Naive thymus-derived CD4-positive, alpha-beta T cell (primary cell): Measurements from ENCODE around the gene MAP1LC3B. TPM values are rescaled to one million over a fixed set of nuclear protein-coding genes. Genes with fewer than 3 reads are reported as not detected.

Experiments used
- ATAC-seq: fragments of 150-1000 bp; cut with Tn5 transposase; 2 replicates; pipeline ENCODE4 v1.10.0; 2021; ENCODE audit warnings: mild to moderate bottlenecking, moderate library complexity
- CTCF ChIA-PET: fragments of 350-600 bp; sonication (Branson Sonifier 250); formaldehyde crosslinking; loops from one replicate; lab custom pipeline; 2021; ENCODE audit warnings: antibody characterized with exemption; lab: Charles Lee
- POLR2A ChIA-PET: fragments of 350-600 bp; sonication (Branson Sonifier 250); formaldehyde crosslinking; loops from one replicate; lab custom pipeline; 2021; ENCODE audit warnings: antibody characterized with exemption, inconsistent platforms; lab: Charles Lee
- DNase-seq, 9 donors: peaks; one replicate each; pipeline versions ENCODE4 v3.0.0 to v3.0.0-alpha.2; 2020 to 2022; ENCODE audit warnings: mixed read lengths in 1 of 9
- H3K27ac ChIP-seq: one replicate; pipeline ENCODE4 v1.7.0; 2013; ENCODE audit warnings: mild to moderate bottlenecking, low read depth, low read length, moderate library complexity
- H3K27me3 ChIP-seq, 2 donors: one replicate each; pipeline ENCODE4 v1.7.0; 2013; ENCODE audit warnings: low read length in 2 of 2, mild to moderate bottlenecking in 2 of 2, moderate library complexity in 2 of 2; ENCODE audit not compliant: control insufficient read depth in 2 of 2, insufficient read depth in 2 of 2
- H3K36me3 ChIP-seq, 3 experiments: 1 replicate in 2 of 3; 2 replicates in 1 of 3; pipeline ENCODE4 v1.7.0; 2013; ENCODE audit warnings: low read length in 3 of 3, mild to moderate bottlenecking in 3 of 3, moderate library complexity in 1 of 3; ENCODE audit not compliant: insufficient read depth in 3 of 3, control insufficient read depth in 2 of 3
- H3K4me1 ChIP-seq, 2 donors: one replicate each; pipeline ENCODE4 v1.7.0; 2013; ENCODE audit warnings: low read length in 2 of 2, mild to moderate bottlenecking in 2 of 2, moderate library complexity in 1 of 2; ENCODE audit not compliant: control insufficient read depth in 2 of 2, insufficient read depth in 2 of 2
- H3K4me3 ChIP-seq: 2 replicates; pipeline ENCODE4 v1.7.0; 2013; ENCODE audit warnings: mild to moderate bottlenecking, low read length
- H3K9me3 ChIP-seq, 3 experiments: 1 replicate in 2 of 3; 2 replicates in 1 of 3; pipeline ENCODE4 v1.7.0; 2013; ENCODE audit warnings: low read length in 3 of 3; ENCODE audit not compliant: control insufficient read depth in 2 of 3
- H3K27ac Mint-ChIP-seq, 9 donors: one replicate each; pipeline ENCODE4 v1.8.0; 2020 to 2022; ENCODE audit warnings: mixed read lengths in 9 of 9, mild to moderate bottlenecking in 8 of 9, moderate library complexity in 5 of 9, inconsistent platforms in 2 of 9
- H3K27me3 Mint-ChIP-seq, 5 donors: one replicate each; pipeline ENCODE4 v1.8.0; 2021 to 2022; ENCODE audit warnings: mixed read lengths in 5 of 5, mild to moderate bottlenecking in 1 of 5
- H3K36me3 Mint-ChIP-seq, 5 donors: one replicate each; pipeline ENCODE4 v1.8.0; 2020 to 2022; ENCODE audit warnings: mixed read lengths in 5 of 5, mild to moderate bottlenecking in 3 of 5, inconsistent platforms in 1 of 5
- H3K4me1 Mint-ChIP-seq, 7 donors: one replicate each; pipeline ENCODE4 v1.8.0; 2020 to 2022; ENCODE audit warnings: mixed read lengths in 7 of 7, mild to moderate bottlenecking in 3 of 7, inconsistent platforms in 1 of 7
- H3K4me3 Mint-ChIP-seq, 10 donors: one replicate each; pipeline ENCODE4 v1.8.0; 2020 to 2022; ENCODE audit warnings: mild to moderate bottlenecking in 10 of 10, mixed read lengths in 10 of 10, moderate library complexity in 6 of 10, inconsistent platforms in 2 of 10
- H3K9me3 Mint-ChIP-seq, 11 donors: one replicate each; pipeline ENCODE4 v1.8.0; 2020 to 2022; ENCODE audit warnings: mixed read lengths in 11 of 11, mild to moderate bottlenecking in 4 of 11, inconsistent platforms in 1 of 11, moderate library complexity in 1 of 11
- intact Hi-C, 2 donors: fragments of 100-400 bp; cut with micrococcal nuclease; formaldehyde crosslinking; loops; one replicate each; pipeline ENCODE4 v1.15.1; 2023
- polyA plus RNA-seq, 2 donors: library from polyadenylated mRNA; unstranded; fragments of 300-500 nt; fragmentation: Illumina TruSeq; gene quantifications; one replicate each; pipeline ENCODE4 v1.2.3, GENCODE V29; 2021
- total RNA-seq, 6 experiments: library from RNA in 5 of 6; stranded (reverse) in 5 of 6; gene quantifications; 1 replicate in 5 of 6; 2 replicates in 1 of 6; pipeline ENCODE4 v1.2.3 and lab custom pipeline; 2021 to 2026

Gene MAP1LC3B
- total and polyA plus RNA-seq, 7 experiments from 2014 or later = 54.5 to 126 (median 63.4) TPM

- intact Hi-C loops = no loop called here
- H3K27me3 Mint-ChIP-seq = no peaks in the 10 kb centered on the region
- no peaks in the 10 kb centered on the region for H3K9me3 ChIP-seq
- H3K4me3 Mint-ChIP-seq = no peak overlapping the region
- no peaks in the 10 kb centered on the region for H3K9me3 Mint-ChIP-seq
- H3K36me3 Mint-ChIP-seq = peaks cover 0 to 42% (median 7%) of the 10 kb centered on the region in 5 donors
- H3K36me3 ChIP-seq = peaks cover 0 to 83% (median 8%) of the 10 kb centered on the region in 3 experiments
- no peaks in the 10 kb centered on the region for H3K4me1 ChIP-seq
- H3K4me3 ChIP-seq = no peak overlapping the region
- no peaks in the 10 kb centered on the region for H3K4me1 Mint-ChIP-seq
- H3K27ac Mint-ChIP-seq = no peak overlapping the region
- ATAC-seq (no peak), DNase-seq (no peak)
- no peak overlapping the region for H3K27ac ChIP-seq
- CTCF ChIA-PET = no interaction called here
- POLR2A ChIA-PET = interaction anchor here (0.7 kb wide), 1 partner anchor 1027 kb away, joined by 3 read pairs; no protein-coding TSS in a partner anchor
- H3K27me3 ChIP-seq = no peaks in the 10 kb centered on the region
Measured at GRCh38 chr16:87414251-87414680, 22.1 kb downstream of the MAP1LC3B start.

GRCh38 chr16:87415441-87415840 lies 23.3 kb downstream of the MAP1LC3B start:
- ChIA-PET POLR2A (no interaction called here), CTCF (interaction anchor here (0.6 kb wide), 1 partner anchor 352 kb away, joined by 3 read pairs; no protein-coding TSS in a partner anchor)
- Histone ChIP-seq H3K27me3 (no peaks in the 10 kb centered on the region), H3K36me3 (peaks cover 0 to 80% (median 8%) of the 10 kb centered on the region in 3 experiments), H3K4me1 (no peaks in the 10 kb centered on the region), H3K4me3 (no peak overlapping the region), H3K9me3 (no peaks in the 10 kb centered on the region), H3K27ac (no peak overlapping the region)
- intact Hi-C loops = no loop called here
- no peaks in the 10 kb centered on the region for H3K9me3 Mint-ChIP-seq
- H3K4me1 Mint-ChIP-seq = no peaks in the 10 kb centered on the region
- no peak overlapping the region for H3K4me3 Mint-ChIP-seq
- DNase-seq (no peak), ATAC-seq (no peak)
- H3K27ac Mint-ChIP-seq = peak overlapping the region in 1 of 9 donors; percentile 41
- H3K36me3 Mint-ChIP-seq = peaks cover 0 to 46% (median 7%) of the 10 kb centered on the region in 5 donors
- no peaks in the 10 kb centered on the region for H3K27me3 Mint-ChIP-seq

- Histone ChIP-seq H3K27me3 (no peaks in the 10 kb centered on the region), H3K4me3 (no peak overlapping the region), H3K27ac (no peak overlapping the region), H3K36me3 (peaks cover 0 to 80% (median 8%) of the 10 kb centered on the region in 3 experiments), H3K9me3 (no peaks in the 10 kb centered on the region), H3K4me1 (no peaks in the 10 kb centered on the region)
- intact Hi-C loops = loop anchor here (1.0 to 2.0 kb wide), 3 partner anchors 73 to 219 kb away; no protein-coding TSS in a partner anchor
- peaks cover 0 to 45% (median 9%) of the 10 kb centered on the region in 5 donors for H3K36me3 Mint-ChIP-seq
- peaks cover 0 to 8% (median 0%) of the 10 kb centered on the region in 7 donors for H3K4me1 Mint-ChIP-seq
- DNase-seq (peak in 6 of 9 donors; percentile 25 to 48 (median 42)), ATAC-seq (no peak)
- ChIA-PET CTCF (interaction anchor here (0.6 to 2.4 kb wide), 2 partner anchors 35 to 219 kb away, joined by 3 to 18 read pairs; no protein-coding TSS in a partner anchor), POLR2A (no interaction called here)
- no peak overlapping the region for H3K27ac Mint-ChIP-seq
- H3K27me3 Mint-ChIP-seq = no peaks in the 10 kb centered on the region
- H3K4me3 Mint-ChIP-seq = no peak overlapping the region
- no peaks in the 10 kb centered on the region for H3K9me3 Mint-ChIP-seq
Measured at GRCh38 chr16:87416826-87417527, 24.8 kb downstream of the MAP1LC3B start.

GRCh38 chr16:87417528-87417910 lies 25.4 kb downstream of the MAP1LC3B start:
- Histone ChIP-seq H3K27ac (no peak overlapping the region), H3K27me3 (no peaks in the 10 kb centered on the region), H3K4me3 (no peak overlapping the region), H3K9me3 (no peaks in the 10 kb centered on the region), H3K4me1 (no peaks in the 10 kb centered on the region), H3K36me3 (peaks cover 0 to 80% (median 4%) of the 10 kb centered on the region in 3 experiments)
- Mint-ChIP-seq H3K27me3 (no peaks in the 10 kb centered on the region), H3K4me3 (no peak overlapping the region), H3K36me3 (peaks cover 0 to 44% (median 9%) of the 10 kb centered on the region in 5 donors), H3K4me1 (peaks cover 0 to 8% (median 0%) of the 10 kb centered on the region in 7 donors), H3K9me3 (no peaks in the 10 kb centered on the region), H3K27ac (no peak overlapping the region)
- ATAC-seq = peak; percentile 16
- CTCF ChIA-PET = interaction anchor here (2.4 kb wide), 1 partner anchor 218 kb away, joined by 18 read pairs; no protein-coding TSS in a partner anchor
- no peak for DNase-seq
- intact Hi-C loops = loop anchor here in 1 of 2 donors (2.0 kb wide), 1 partner anchor 127 kb away; no protein-coding TSS in a partner anchor
- POLR2A ChIA-PET = no interaction called here

GRCh38 chr16:87418216-87418615 lies 26.1 kb downstream of the MAP1LC3B start:
- Histone ChIP-seq H3K27ac (no peak overlapping the region), H3K27me3 (no peaks in the 10 kb centered on the region), H3K36me3 (peaks cover 0 to 79% (median 4%) of the 10 kb centered on the region in 3 experiments), H3K4me3 (no peak overlapping the region), H3K4me1 (no peaks in the 10 kb centered on the region), H3K9me3 (no peaks in the 10 kb centered on the region)
- Mint-ChIP-seq H3K9me3 (no peaks in the 10 kb centered on the region), H3K36me3 (peaks cover 0 to 44% (median 9%) of the 10 kb centered on the region in 5 donors), H3K27ac (no peak overlapping the region), H3K4me1 (peaks cover 0 to 8% (median 0%) of the 10 kb centered on the region in 7 donors), H3K4me3 (no peak overlapping the region), H3K27me3 (no peaks in the 10 kb centered on the region)
- DNase-seq (no peak), ATAC-seq (no peak)
- POLR2A ChIA-PET = no interaction called here
- CTCF ChIA-PET = interaction anchor here (2.4 kb wide), 1 partner anchor 217 kb away, joined by 18 read pairs; no protein-coding TSS in a partner anchor
- intact Hi-C loops = no loop called here

- POLR2A ChIA-PET = no interaction called here
- Mint-ChIP-seq H3K36me3 (peaks cover 0 to 42% (median 8%) of the 10 kb centered on the region in 5 donors), H3K4me1 (peaks cover 0 to 8% (median 0%) of the 10 kb centered on the region in 7 donors), H3K4me3 (no peak overlapping the region), H3K27me3 (no peaks in the 10 kb centered on the region), H3K27ac (no peak overlapping the region), H3K9me3 (no peaks in the 10 kb centered on the region)
- Histone ChIP-seq H3K9me3 (no peaks in the 10 kb centered on the region), H3K27ac (no peak overlapping the region), H3K27me3 (no peaks in the 10 kb centered on the region), H3K36me3 (peaks cover 0 to 78% (median 4%) of the 10 kb centered on the region in 3 experiments), H3K4me3 (no peak overlapping the region), H3K4me1 (no peaks in the 10 kb centered on the region)
- DNase-seq = no peak
- intact Hi-C loops = no loop called here
- no peak for ATAC-seq
- CTCF ChIA-PET = interaction anchor here (2.4 kb wide), 1 partner anchor 217 kb away, joined by 18 read pairs; no protein-coding TSS in a partner anchor
Measured at GRCh38 chr16:87418644-87419043, 26.5 kb downstream of the MAP1LC3B start.
